BE2C (cell line): Measurements from ENCODE around the gene TUBB. TPM values are rescaled to one million over a fixed set of nuclear protein-coding genes. Genes with fewer than 3 reads are reported as not detected.
A peak's percentile ranks its signal among the peaks of the same experiment; 100 is the strongest.

Source experiments
- DNase-seq: peaks from one replicate; pipeline ENCODE4 v3.0.0-alpha.2; 2020
- H3K27me3 ChIP-seq: fragments of 250-450 bp; sonication (Bioruptor Pico); 2 replicates; pipeline ENCODE4 v1.5.1; 2020; ENCODE audit warnings: mild to moderate bottlenecking
- H3K36me3 ChIP-seq: fragments of 250-450 bp; sonication (Bioruptor Pico); 2 replicates; pipeline ENCODE4 v1.5.1; 2020; ENCODE audit warnings: mild to moderate bottlenecking
- H3K4me1 ChIP-seq: fragments of 250-450 bp; sonication (Bioruptor Pico); 2 replicates; pipeline ENCODE4 v1.5.1; 2020
- H3K4me3 ChIP-seq: 2 replicates; pipeline ENCODE4 v1.5.1; 2011; ENCODE audit warnings: low read depth, low read length
- H3K9me3 ChIP-seq: fragments of 250-450 bp; sonication (Bioruptor Pico); 2 replicates; pipeline ENCODE4 v1.5.1; 2020
- polyA plus RNA-seq: library from polyadenylated mRNA; unstranded; fragments of >200 nt; gene quantifications from one replicate; pipeline ENCODE4 v1.2.1, GENCODE V29; 2012; ENCODE audit warnings: low read depth, missing spikeins; ENCODE audit not compliant: insufficient read length, insufficient read depth
- TF ChIP-seq, protein P1 (sequence below): IDR thresholded peaks from 2 replicates; pipeline ENCODE4 v1.5.1; 2012; ENCODE audit warnings: mild to moderate bottlenecking, low read depth, low read length

Gene TUBB
- 764 TPM for polyA plus RNA-seq

DNA sequence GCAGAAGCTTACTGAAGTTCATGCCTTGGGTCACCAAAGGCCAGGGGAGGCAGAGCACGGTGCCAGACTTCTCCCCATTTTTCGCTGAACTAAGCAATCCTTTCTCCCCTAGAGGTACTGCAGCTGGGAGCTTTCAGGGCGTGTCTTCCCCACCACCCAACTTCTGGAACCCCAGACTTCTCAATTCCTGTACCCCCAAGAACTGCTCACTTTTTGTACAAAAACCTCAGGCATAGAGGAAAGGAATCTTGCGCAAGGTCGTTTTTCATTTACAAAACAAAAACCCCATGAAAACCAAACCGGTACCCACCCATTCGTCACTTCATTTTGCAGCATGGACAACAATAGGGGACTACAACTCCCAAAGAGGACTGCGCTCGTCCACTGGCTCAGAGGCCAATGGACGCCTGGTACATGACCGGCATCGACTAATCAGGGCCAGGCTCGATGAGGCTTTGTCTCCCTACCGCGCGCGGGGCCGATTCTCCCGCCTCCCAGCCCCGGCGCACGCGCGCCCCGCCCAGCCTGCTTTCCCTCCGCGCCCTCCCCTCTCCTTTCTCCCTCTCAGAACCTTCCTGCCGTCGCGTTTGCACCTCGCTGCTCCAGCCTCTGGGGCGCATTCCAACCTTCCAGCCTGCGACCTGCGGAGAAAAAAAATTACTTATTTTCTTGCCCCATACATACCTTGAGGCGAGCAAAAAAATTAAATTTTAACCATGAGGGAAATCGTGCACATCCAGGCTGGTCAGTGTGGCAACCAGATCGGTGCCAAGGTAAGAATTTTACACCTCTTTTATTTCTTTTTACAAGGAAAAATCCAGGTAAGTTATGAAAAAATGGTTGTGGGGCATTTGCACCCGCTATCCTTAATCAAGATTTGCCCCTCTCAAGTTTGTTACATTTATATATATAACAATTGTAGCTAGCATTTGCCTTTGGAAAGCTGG, at the start of gene TUBB:
TSS of gene TUBB (plus strand) at position 562 of the 947 bp plus-strand sequence. CDS start at position 717, 155 bp downstream.
- TF ChIP-seq, protein P1, sequence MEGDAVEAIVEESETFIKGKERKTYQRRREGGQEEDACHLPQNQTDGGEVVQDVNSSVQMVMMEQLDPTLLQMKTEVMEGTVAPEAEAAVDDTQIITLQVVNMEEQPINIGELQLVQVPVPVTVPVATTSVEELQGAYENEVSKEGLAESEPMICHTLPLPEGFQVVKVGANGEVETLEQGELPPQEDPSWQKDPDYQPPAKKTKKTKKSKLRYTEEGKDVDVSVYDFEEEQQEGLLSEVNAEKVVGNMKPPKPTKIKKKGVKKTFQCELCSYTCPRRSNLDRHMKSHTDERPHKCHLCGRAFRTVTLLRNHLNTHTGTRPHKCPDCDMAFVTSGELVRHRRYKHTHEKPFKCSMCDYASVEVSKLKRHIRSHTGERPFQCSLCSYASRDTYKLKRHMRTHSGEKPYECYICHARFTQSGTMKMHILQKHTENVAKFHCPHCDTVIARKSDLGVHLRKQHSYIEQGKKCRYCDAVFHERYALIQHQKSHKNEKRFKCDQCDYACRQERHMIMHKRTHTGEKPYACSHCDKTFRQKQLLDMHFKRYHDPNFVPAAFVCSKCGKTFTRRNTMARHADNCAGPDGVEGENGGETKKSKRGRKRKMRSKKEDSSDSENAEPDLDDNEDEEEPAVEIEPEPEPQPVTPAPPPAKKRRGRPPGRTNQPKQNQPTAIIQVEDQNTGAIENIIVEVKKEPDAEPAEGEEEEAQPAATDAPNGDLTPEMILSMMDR = no peak
- Histone ChIP-seq H3K27me3 (peaks cover 3% of the 10 kb centered on the region), H3K4me3 (peak within 1 kb of the TSS; percentile 96), H3K36me3 (peaks cover 46% of the 10 kb centered on the region), H3K4me1 (peaks cover 6% of the 10 kb centered on the region), H3K9me3 (no peaks in the 10 kb centered on the region)
- DNase-seq = peak; percentile 98

DNA sequence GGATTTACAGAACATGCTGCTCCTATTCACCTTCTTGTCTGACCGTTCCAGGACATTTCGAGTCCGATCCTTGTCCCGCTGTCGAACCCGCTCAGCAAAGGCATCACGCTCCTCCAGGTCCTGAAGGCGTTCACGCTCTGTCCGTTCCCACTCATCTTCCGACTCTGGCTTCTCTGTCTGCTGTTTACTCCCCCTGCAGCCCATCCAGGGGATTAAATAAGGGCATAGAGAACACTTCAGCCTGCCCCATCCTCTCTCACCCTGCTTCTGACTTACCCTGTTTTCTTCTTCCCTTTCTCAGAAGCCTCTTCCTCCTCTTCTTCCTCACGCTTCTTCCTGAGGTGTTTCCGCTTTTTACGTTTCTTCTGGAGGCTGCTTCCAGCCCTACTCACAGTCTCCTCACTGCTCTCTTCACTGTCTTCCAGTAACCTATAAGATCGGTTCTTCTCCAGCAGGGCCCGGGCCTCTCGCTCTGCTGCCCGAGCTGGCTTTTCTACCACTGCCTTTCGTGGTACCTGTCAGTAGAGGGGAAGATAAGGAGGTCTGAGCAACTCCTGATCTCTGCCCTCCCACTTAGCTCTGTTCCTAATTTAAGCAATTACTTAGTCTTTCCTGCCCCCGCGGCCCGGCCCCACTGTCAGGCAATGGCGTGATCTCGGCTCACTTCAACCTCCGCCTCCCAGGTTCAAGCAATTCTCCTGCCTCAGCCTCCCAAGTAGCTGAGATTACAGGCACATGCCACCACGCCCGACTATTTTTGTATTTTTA, 49.2 kb upstream of the TUBB start:
- no peak overlapping the region for H3K4me3 ChIP-seq
- no peaks in the 10 kb centered on the region for H3K9me3 ChIP-seq
- peaks cover 19% of the 10 kb centered on the region for H3K36me3 ChIP-seq
- no peaks in the 10 kb centered on the region for H3K4me1 ChIP-seq
- TF ChIP-seq, protein P1 = peak; percentile 43
- peak; percentile 40 for DNase-seq
- H3K27me3 ChIP-seq = no peaks in the 10 kb centered on the region

DNA sequence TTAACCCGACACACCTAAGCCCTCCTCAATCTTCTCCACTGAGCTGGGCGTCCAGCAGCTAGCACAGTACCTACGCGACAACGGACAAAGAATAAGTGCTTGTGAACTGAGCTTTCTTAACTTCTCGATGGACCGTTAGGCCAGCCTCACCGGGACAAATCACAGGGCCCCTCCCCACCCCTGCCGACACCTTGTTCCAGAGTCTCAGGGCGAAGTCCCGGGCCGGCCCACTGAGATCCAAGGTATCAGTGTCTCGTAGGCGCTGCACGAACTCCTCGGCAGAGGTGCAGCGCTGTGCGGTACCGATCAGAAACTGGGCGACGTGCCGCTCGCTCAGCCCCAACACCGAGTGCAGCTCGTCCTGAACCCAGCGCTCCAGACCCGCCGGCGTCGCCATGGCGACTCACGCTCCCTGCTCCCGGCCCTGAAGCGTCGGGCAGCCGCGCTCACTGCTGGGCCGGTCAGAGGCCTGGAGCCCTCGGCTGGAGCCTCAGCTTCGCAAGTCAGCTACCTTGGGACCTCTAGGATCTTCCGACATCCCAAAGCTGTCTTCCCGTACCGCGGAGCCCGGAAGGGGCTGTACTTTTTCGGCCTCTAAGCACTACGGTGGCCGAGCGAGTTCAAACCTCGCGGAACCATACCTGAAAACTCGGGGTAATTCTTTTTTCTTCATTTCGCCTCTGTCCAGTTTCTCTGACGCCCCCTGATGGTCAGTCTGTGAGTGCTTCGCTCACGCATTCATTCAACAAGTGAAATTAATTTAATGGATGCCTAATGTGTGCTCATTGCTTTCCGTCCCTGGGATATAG, 47.5 kb upstream of the TUBB start, which contains the start of gene DHX16:
TSS of gene DHX16 (minus strand) at position 562 of the 809 bp plus-strand sequence. CDS start at position 397, 165 bp downstream.
- TF ChIP-seq, protein P1 = peak; percentile 96

DNA sequence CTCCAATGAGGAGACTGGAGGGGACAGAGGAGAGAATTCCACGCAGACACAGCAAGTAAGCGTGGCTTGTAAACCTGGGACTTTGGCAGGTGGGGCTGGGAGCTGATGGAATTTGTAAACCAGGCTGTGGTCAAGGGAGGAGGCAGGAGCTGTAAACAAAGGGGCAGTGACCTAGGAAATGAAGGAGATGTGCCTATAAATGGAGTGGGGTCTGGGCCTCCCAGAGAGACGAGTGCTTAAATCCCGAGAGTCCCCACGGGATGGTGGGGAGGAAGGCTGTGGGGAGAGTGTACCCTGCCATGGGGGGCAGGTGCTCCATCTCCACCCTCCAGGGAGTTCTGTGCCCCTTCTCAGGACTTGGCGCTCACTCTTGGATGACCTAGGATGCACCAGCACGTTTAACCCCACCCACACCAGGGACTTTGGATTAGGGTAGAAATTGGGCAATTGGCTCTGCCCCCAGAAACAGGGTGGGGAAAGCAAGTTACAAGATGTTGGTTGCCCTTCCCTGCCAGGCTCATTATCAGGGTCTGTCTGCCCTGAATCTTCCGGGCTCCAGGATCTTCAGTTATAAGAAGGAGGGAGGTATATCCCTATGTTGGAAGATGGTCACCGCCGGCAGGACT, 43.4 kb upstream of the TUBB start:
- Histone ChIP-seq H3K27me3 (no peaks in the 10 kb centered on the region), H3K36me3 (peaks cover 49% of the 10 kb centered on the region), H3K9me3 (no peaks in the 10 kb centered on the region), H3K4me3 (no peak overlapping the region), H3K4me1 (peaks cover 5% of the 10 kb centered on the region)
- DNase-seq = no peak
- TF ChIP-seq, protein P1 = no peak

More for the DNA sequence above, 47.5 kb upstream of the TUBB start, which contains the start of gene DHX16:
- peak; percentile 95 for DNase-seq
- Histone ChIP-seq H3K9me3 (no peaks in the 10 kb centered on the region), H3K4me1 (no peaks in the 10 kb centered on the region), H3K36me3 (peaks cover 31% of the 10 kb centered on the region), H3K4me3 (peak within 1 kb of the TSS; percentile 94), H3K27me3 (no peaks in the 10 kb centered on the region)

DNA sequence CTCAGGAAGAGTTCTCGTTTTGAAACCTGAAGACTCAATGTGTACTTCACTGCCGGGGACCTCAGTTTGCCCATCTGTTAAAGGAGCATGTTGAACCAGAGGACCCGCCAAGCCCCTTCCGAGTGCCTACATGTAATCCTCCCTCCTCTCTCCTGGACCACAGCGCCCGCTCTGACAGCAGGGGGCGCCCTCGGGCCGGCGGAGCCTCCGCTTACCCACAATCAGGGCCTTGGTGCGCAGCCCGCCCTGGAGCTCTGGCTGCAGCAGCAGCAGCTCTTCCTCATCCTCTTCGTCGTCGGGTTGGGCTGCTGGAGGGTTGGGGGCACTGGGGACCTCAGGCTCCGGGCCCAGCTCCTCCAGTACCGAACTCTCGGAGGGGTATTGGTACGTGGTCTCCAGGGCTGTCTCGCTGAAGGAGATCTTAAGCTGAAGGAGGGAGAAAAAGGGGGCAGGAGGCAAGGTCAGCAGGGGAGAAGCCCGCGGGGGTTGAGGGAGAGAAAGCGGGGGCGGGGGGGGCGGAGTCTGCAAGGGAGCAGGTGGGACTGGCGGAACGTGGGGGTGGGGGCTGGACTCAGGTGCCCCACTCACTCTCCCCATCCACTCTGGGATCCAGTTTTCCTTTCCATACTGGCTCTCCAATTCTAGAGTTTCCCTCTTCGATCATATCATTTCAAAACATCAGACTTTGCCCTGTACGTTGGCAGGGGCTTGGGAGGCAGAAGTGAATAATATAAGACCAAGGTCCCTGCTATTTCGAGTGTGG, 41.0 kb upstream of the TUBB start:
- Histone ChIP-seq H3K27me3 (no peaks in the 10 kb centered on the region), H3K36me3 (peaks cover 49% of the 10 kb centered on the region), H3K4me1 (peaks cover 5% of the 10 kb centered on the region), H3K4me3 (no peak overlapping the region; the same call in 1 of the 2 replicates), H3K9me3 (no peaks in the 10 kb centered on the region)
- DNase-seq = peak; percentile 91
- TF ChIP-seq, protein P1 = peak; percentile 97
